Measurements from ENCODE around the gene ERC1.
"Not testable (repeated sequence)": the region's sequence is repeated elsewhere in the genome, so short reads cannot be mapped to it uniquely, and the experiment has no call there.

Gene ERC1

GRCh38 chr12:1314523-1314922 is 323.5 kb downstream of the ERC1 start:
- no peak for DNase-seq (ENCODE audit: low read depth)
- no peak for TF ChIP-seq CTCF (IDR thresholded peaks at IDR 0.05; ENCODE audit: insufficient read depth, low read depth, low read length, missing control alignments)
- H3K4me3 ChIP-seq (ENCODE audit: low read length), result no peak overlapping the region

- not testable (repeated sequence) for H3K4me3 ChIP-seq (ENCODE audit: low read length)
These were observed 326.0 kb downstream of the ERC1 start for GRCh38 chr12:1316991-1317390.

GRCh38 chr12:1318327-1319031 is 327.5 kb downstream of the ERC1 start:
- DNase-seq (ENCODE audit: low read depth), result peak; percentile 24
- no peak overlapping the region for H3K4me3 ChIP-seq (ENCODE audit: low read length)
- no peak for TF ChIP-seq CTCF (IDR thresholded peaks at IDR 0.05; ENCODE audit: insufficient read depth, low read depth, low read length, missing control alignments)

More at GRCh38 chr12:1316991-1317390, 326.0 kb downstream of the ERC1 start:
- not testable (repeated sequence) for DNase-seq (ENCODE audit: low read depth)

GRCh38 chr12:1319212-1319611 is 328.2 kb downstream of the ERC1 start:
- TF ChIP-seq CTCF (IDR thresholded peaks at IDR 0.05; ENCODE audit: insufficient read depth, low read depth, low read length, missing control alignments), result no peak
- peak; percentile 42 for DNase-seq (ENCODE audit: low read depth)
- no peak overlapping the region for H3K4me3 ChIP-seq (ENCODE audit: low read length)

GRCh38 chr12:1320021-1320420 is 329.0 kb downstream of the ERC1 start:
- no peak overlapping the region for H3K4me3 ChIP-seq (ENCODE audit: low read length)
- TF ChIP-seq CTCF (IDR thresholded peaks at IDR 0.05; ENCODE audit: insufficient read depth, low read depth, low read length, missing control alignments), result no peak
- no peak for DNase-seq (ENCODE audit: low read depth)

- no peak for DNase-seq (ENCODE audit: low read depth)
- no peak for TF ChIP-seq CTCF (IDR thresholded peaks at IDR 0.05; ENCODE audit: insufficient read depth, low read depth, low read length, missing control alignments)
- H3K4me3 ChIP-seq (ENCODE audit: low read length), result no peak overlapping the region
These were observed 331.8 kb downstream of the ERC1 start for GRCh38 chr12:1322821-1323220.

- no peak overlapping the region for H3K4me3 ChIP-seq (ENCODE audit: low read length)
- no peak for DNase-seq (ENCODE audit: low read depth)
- TF ChIP-seq CTCF (IDR thresholded peaks at IDR 0.05; ENCODE audit: insufficient read depth, low read depth, low read length, missing control alignments), result no peak
These were observed 333.1 kb downstream of the ERC1 start for GRCh38 chr12:1324099-1324498.
